Osteoblast (primary cell): ENCODE results near the gene MOCOS. TPM values are rescaled to one million over a fixed set of nuclear protein-coding genes. Genes with fewer than 3 reads are reported as not detected.
"Not testable (repeated sequence)": the region's sequence is repeated elsewhere in the genome, so short reads cannot be mapped to it uniquely, and the experiment has no call there.

ENCODE experiments used
- DNase-seq: peaks from one replicate; pipeline ENCODE4 v3.0.0; 2011; ENCODE audit warnings: low spot score, mixed read lengths; ENCODE audit not compliant: insufficient read length; ENCODE audit errors: missing footprints
- H2AFZ ChIP-seq: 2 replicates; pipeline ENCODE4 v1.6.0; 2011; ENCODE audit warnings: mild to moderate bottlenecking, low read length
- H3K27ac ChIP-seq: 2 replicates; pipeline ENCODE4 v1.5.1; 2011; ENCODE audit warnings: mild to moderate bottlenecking, low read depth, low read length, moderate library complexity
- H3K27me3 ChIP-seq: 2 replicates; pipeline ENCODE4 v1.6.0; 2012; ENCODE audit warnings: mild to moderate bottlenecking, control low read depth, inconsistent platforms, low read length, moderate library complexity; ENCODE audit not compliant: insufficient read depth
- H3K36me3 ChIP-seq: 2 replicates; pipeline ENCODE4 v1.5.1; 2011; ENCODE audit warnings: mild to moderate bottlenecking, low read length, control low read depth, moderate library complexity; ENCODE audit not compliant: insufficient read depth
- H3K4me1 ChIP-seq: 2 replicates; pipeline ENCODE4 v1.5.1; 2011; ENCODE audit warnings: mild to moderate bottlenecking, low read length, control low read depth, moderate library complexity; ENCODE audit not compliant: insufficient read depth
- H3K4me2 ChIP-seq: 2 replicates; pipeline ENCODE4 v1.6.0; 2011; ENCODE audit warnings: mild to moderate bottlenecking, low read length; ENCODE audit not compliant: insufficient read depth
- H3K4me3 ChIP-seq: fragments of 200-600 bp; sonication (generic); 3 replicates; pipeline ENCODE4 v1.5.1; 2012; ENCODE audit warnings: mild to moderate bottlenecking, low read length, inconsistent platforms; ENCODE audit not compliant: insufficient read depth
- H3K79me2 ChIP-seq: 2 replicates; pipeline ENCODE4 v1.6.0; 2012; ENCODE audit warnings: mild to moderate bottlenecking, low read length, control low read depth, inconsistent platforms; ENCODE audit not compliant: insufficient read depth
- H3K9me3 ChIP-seq: 2 replicates; pipeline ENCODE4 v1.5.1; 2011; ENCODE audit warnings: low read depth, low read length, control low read depth
- H4K20me1 ChIP-seq: 2 replicates; pipeline ENCODE4 v1.6.0; 2012; ENCODE audit warnings: mild to moderate bottlenecking, low read length, control low read depth; ENCODE audit not compliant: insufficient read depth
- CTCF ChIP-seq: IDR thresholded peaks from 2 replicates; pipeline ENCODE4 v1.5.1; 2011; ENCODE audit warnings: mild to moderate bottlenecking, low read depth, low read length, moderate library complexity; ENCODE audit errors: extremely low read depth
- total RNA-seq: library from RNA; depleted of rRNA; stranded (reverse); fragments of >200 nt; gene quantifications from 2 replicates; pipeline ENCODE4 v1.2.3, GENCODE V29; 2012

Gene MOCOS
- total RNA-seq, 1 donor: 19.9 TPM

- Histone ChIP-seq H2AFZ (no peak overlapping the region), H3K4me2 (no peak overlapping the region), H3K27me3 (no peaks in the 10 kb centered on the region), H3K27ac (no peak overlapping the region), H3K36me3 (no peaks in the 10 kb centered on the region), H3K79me2 (no peaks in the 10 kb centered on the region), H4K20me1 (no peaks in the 10 kb centered on the region), H3K4me1 (peaks cover 6% of the 10 kb centered on the region), H3K9me3 (no peaks in the 10 kb centered on the region), H3K4me3 (no peak overlapping the region)
- DNase-seq: no peak
- TF ChIP-seq CTCF: no peak
Measured at GRCh38 chr18:36217348-36217747, 30.1 kb downstream of the MOCOS start.

- H3K9me3 ChIP-seq: peaks cover 3% of the 10 kb centered on the region
- no peak overlapping the region for H3K4me3 ChIP-seq
- no peak for TF ChIP-seq CTCF
- no peak for DNase-seq
- H3K27ac ChIP-seq: no peak overlapping the region
- no peak overlapping the region for H2AFZ ChIP-seq
- H3K36me3 ChIP-seq: no peaks in the 10 kb centered on the region
- no peaks in the 10 kb centered on the region for H4K20me1 ChIP-seq
- H3K79me2 ChIP-seq: no peaks in the 10 kb centered on the region
- H3K4me1 ChIP-seq: no peaks in the 10 kb centered on the region
- no peaks in the 10 kb centered on the region for H3K27me3 ChIP-seq
- no peak overlapping the region for H3K4me2 ChIP-seq
Measured at GRCh38 chr18:36229188-36229587, 41.9 kb downstream of the MOCOS start.

GRCh38 chr18:36240510-36240909 is 53.2 kb downstream of the MOCOS start:
- H4K20me1 ChIP-seq, H3K27me3 ChIP-seq, H2AFZ ChIP-seq, H3K27ac ChIP-seq, H3K36me3 ChIP-seq, H3K4me2 ChIP-seq, DNase-seq, H3K9me3 ChIP-seq, H3K4me1 ChIP-seq, H3K4me3 ChIP-seq, H3K79me2 ChIP-seq: not testable (repeated sequence)

- Histone ChIP-seq H3K27ac (no peak overlapping the region), H3K4me1 (no peaks in the 10 kb centered on the region), H3K9me3 (no peaks in the 10 kb centered on the region), H3K36me3 (no peaks in the 10 kb centered on the region), H2AFZ (no peak overlapping the region), H3K27me3 (no peaks in the 10 kb centered on the region), H3K4me2 (no peak overlapping the region), H3K4me3 (no peak overlapping the region), H3K79me2 (no peaks in the 10 kb centered on the region), H4K20me1 (no peaks in the 10 kb centered on the region)
- TF ChIP-seq CTCF: no peak
- no peak for DNase-seq
Measured at GRCh38 chr18:36241831-36242230, 54.5 kb downstream of the MOCOS start.
